Glutamatergic neuron (in vitro differentiated cells): ENCODE data around the gene HIPK2. TPM values are rescaled to one million over a fixed set of nuclear protein-coding genes. Genes with fewer than 3 reads are reported as not detected.

ENCODE experiments used
- DNase-seq: peaks from one replicate; pipeline ENCODE4 v3.0.0; 2022
- H3K27ac Mint-ChIP-seq: one replicate; pipeline ENCODE4 v1.8.0; 2020; ENCODE audit warnings: mild to moderate bottlenecking, mixed read lengths, inconsistent platforms; ENCODE audit not compliant: unreplicated experiment
- H3K27me3 Mint-ChIP-seq: one replicate; pipeline ENCODE4 v1.8.0; 2020; ENCODE audit warnings: mild to moderate bottlenecking, moderate library complexity, mixed read lengths, inconsistent platforms; ENCODE audit not compliant: unreplicated experiment
- H3K36me3 Mint-ChIP-seq: one replicate; pipeline ENCODE4 v1.8.0; 2020; ENCODE audit warnings: mild to moderate bottlenecking, mixed read lengths, inconsistent platforms; ENCODE audit not compliant: unreplicated experiment
- H3K4me1 Mint-ChIP-seq: one replicate; pipeline ENCODE4 v1.8.0; 2020; ENCODE audit warnings: mild to moderate bottlenecking, low read depth, mixed read lengths, inconsistent platforms; ENCODE audit not compliant: unreplicated experiment
- H3K4me3 Mint-ChIP-seq: one replicate; pipeline ENCODE4 v1.8.0; 2020; ENCODE audit warnings: mild to moderate bottlenecking, mixed read lengths, inconsistent platforms; ENCODE audit not compliant: unreplicated experiment
- H3K9me3 Mint-ChIP-seq: one replicate; pipeline ENCODE4 v1.8.0; 2020; ENCODE audit warnings: mild to moderate bottlenecking, moderate library complexity, mixed read lengths, inconsistent platforms; ENCODE audit not compliant: unreplicated experiment
- CTCF ChIP-seq: fragments of 200-600 bp; sonication (generic); IDR thresholded peaks from one replicate; pipeline ENCODE4 v1.5.0; 2021; ENCODE audit not compliant: partially characterized antibody, unreplicated experiment
- total RNA-seq: library from RNA; stranded (reverse); fragmentation: NEBNext Ultra II Directional; extraction: Animal tissue kit (Norgen Biotek cat#: 25700); gene quantifications from one replicate; pipeline ENCODE4 v1.2.1, GENCODE V29; 2021; ENCODE audit not compliant: unreplicated experiment

The HIPK2 gene
- total RNA-seq, 1 donor from 2014 or later, result 36.9 TPM

DNA sequence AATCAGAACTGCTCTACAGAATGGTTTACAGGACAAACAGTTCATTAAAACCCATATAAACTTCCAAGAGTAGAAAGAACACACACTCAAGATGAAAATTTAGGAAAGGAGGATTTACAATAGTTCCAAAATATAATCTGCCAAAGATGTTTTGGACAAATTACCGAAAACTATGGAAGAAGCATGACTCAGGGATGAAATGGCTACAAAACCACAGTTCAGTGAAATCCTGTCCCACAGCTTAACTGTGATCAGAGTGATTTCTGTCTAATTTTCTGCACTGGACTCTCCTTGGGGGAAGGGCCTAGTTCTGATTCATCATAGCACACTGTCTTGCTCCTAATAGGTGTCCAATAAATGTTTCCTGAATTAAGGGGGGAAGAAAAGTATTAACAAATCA, 82.2 kb downstream of the HIPK2 start:
- DNase-seq, result no peak
- Mint-ChIP-seq H3K27ac (no peak overlapping the region), H3K9me3 (peaks cover 2% of the 10 kb centered on the region), H3K4me1 (peaks cover 13% of the 10 kb centered on the region), H3K36me3 (no peaks in the 10 kb centered on the region), H3K27me3 (peaks cover 3% of the 10 kb centered on the region), H3K4me3 (no peak overlapping the region)
- TF ChIP-seq CTCF, result no peak

DNA sequence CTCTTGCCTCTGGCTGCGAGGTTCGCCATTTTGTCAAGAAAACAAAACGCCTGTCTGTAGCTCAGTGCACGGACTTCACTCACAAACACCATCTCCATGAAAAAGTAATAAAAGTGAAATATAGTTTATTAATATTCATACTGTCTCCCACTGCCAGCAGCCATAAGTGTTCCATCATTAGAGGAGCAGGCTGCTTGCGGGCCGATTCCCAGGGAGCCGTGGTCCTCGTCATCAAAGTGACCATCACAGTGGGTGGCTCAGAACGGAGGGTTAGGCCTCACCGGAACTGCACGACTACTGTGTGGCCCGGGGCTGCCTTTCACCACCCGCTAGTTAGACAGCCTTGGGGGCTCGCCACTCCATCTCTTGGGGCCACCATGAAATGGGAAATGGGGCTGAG, 82.7 kb downstream of the HIPK2 start:
- H3K4me1 Mint-ChIP-seq, result peaks cover 8% of the 10 kb centered on the region
- H3K27me3 Mint-ChIP-seq, result peaks cover 3% of the 10 kb centered on the region
- H3K9me3 Mint-ChIP-seq, result peaks cover 2% of the 10 kb centered on the region
- H3K36me3 Mint-ChIP-seq, result no peaks in the 10 kb centered on the region
- no peak for TF ChIP-seq CTCF
- no peak overlapping the region for H3K4me3 Mint-ChIP-seq
- DNase-seq, result no peak
- H3K27ac Mint-ChIP-seq, result no peak overlapping the region

GRCh38 chr7:139694389-139694676, 83.5 kb downstream of the HIPK2 start:
- Mint-ChIP-seq H3K9me3 (peaks cover 2% of the 10 kb centered on the region), H3K4me1 (peaks cover 5% of the 10 kb centered on the region), H3K36me3 (no peaks in the 10 kb centered on the region), H3K27me3 (peaks cover 3% of the 10 kb centered on the region), H3K4me3 (no peak overlapping the region), H3K27ac (no peak overlapping the region)
- no peak for DNase-seq
- no peak for TF ChIP-seq CTCF

DNA sequence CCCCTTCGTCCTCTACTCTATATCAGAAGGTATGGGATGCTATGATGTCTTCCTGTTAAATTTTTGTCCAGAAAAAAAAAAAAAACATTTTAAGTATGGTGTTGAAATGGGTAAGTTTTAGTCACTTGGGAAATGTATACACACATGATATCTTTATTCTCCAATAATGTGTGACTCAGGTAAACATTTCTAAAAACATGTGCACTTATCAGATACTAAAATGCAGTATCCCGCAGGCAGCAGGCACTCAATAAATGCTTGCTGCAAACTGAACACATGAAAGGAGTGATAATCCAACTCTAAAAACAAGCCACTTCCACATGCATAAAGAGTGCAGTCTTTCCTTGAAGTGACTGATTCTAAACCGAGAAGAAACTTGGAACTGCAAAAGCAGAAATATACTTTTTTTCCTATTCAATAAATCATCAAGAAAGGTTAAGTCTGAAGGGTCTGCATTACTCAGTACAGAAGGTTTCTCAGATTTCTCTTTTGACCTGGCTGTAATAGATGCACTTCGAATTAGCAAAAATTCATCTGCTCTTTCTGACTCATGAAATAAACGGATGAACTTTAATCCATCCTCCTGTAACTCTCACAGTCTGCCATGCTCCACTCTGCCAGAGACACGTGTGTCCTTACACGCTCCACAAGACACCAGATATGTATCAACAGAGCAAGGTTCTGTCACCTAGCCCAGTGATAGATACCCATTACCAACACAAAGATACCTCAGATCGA, 84.0 kb downstream of the HIPK2 start:
- DNase-seq, result no peak
- TF ChIP-seq CTCF, result no peak
- Mint-ChIP-seq H3K4me3 (no peak overlapping the region), H3K36me3 (peaks cover under 1% of the 10 kb centered on the region), H3K4me1 (peaks cover 3% of the 10 kb centered on the region), H3K27ac (no peak overlapping the region), H3K27me3 (peaks cover 3% of the 10 kb centered on the region), H3K9me3 (peaks cover 2% of the 10 kb centered on the region)

DNA sequence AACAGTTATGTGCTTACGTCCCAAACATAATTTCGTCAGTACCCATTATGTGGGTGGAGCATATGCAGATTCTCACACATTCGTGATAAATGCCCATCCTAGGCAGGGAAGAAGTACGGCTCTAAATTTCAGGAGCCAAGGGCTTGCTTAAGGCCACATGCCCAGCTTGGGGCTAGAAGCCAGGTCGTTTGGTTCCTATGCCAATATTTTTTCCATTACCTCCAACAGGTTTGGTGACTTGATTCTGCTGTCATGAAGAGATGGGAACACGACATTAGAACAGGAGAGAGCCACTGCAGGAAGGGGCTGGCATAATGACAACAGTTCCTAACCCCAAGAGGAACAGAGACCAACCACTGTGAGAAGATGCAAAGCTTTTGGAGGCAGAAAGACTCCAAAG, 85.1 kb downstream of the HIPK2 start:
- no peak for TF ChIP-seq CTCF
- no peak for DNase-seq
- H3K27ac Mint-ChIP-seq, result no peak overlapping the region
- H3K4me3 Mint-ChIP-seq, result no peak overlapping the region
- H3K36me3 Mint-ChIP-seq, result peaks cover 6% of the 10 kb centered on the region
- peaks cover 3% of the 10 kb centered on the region for H3K4me1 Mint-ChIP-seq
- no peaks in the 10 kb centered on the region for H3K9me3 Mint-ChIP-seq
- H3K27me3 Mint-ChIP-seq, result peaks cover 3% of the 10 kb centered on the region
